GM19238 (cell line): ENCODE results near the gene LUZP2.

Experiments used
- DNase-seq: peaks from one replicate; pipeline ENCODE4 v3.0.0; 2011; ENCODE audit warnings: low spot score; ENCODE audit not compliant: insufficient read length

Gene LUZP2

GRCh38 chr11:24708616-24709015 is 211.8 kb downstream of the LUZP2 start:
- DNase-seq: no peak

GRCh38 chr11:24709928-24710565 is 213.2 kb downstream of the LUZP2 start:
- DNase-seq: no peak

GRCh38 chr11:24714601-24715000 is 217.7 kb downstream of the LUZP2 start:
- no peak for DNase-seq

DNA sequence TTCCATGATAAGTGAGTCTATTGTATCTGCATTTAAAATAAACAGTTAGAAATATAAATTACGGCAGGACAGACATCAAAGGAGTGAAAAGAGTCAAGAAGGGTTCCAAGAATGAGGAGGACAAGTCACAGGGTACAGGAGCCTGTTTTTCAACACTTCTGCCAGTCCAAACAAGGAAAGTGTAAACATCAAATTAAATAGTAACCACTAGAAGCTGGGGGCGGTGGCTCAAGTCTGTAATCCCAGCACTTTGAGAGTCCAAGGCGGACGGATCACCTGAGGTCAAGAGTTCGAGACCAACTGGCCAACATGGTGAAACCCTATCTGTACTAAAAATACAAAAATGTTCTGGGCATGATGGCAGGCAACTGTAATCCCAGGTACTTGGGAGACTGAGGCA is 219.6 kb downstream of the LUZP2 start:
- no peak for DNase-seq

- no peak for DNase-seq
Measured at GRCh38 chr11:24723231-24723630, 226.4 kb downstream of the LUZP2 start.

DNA sequence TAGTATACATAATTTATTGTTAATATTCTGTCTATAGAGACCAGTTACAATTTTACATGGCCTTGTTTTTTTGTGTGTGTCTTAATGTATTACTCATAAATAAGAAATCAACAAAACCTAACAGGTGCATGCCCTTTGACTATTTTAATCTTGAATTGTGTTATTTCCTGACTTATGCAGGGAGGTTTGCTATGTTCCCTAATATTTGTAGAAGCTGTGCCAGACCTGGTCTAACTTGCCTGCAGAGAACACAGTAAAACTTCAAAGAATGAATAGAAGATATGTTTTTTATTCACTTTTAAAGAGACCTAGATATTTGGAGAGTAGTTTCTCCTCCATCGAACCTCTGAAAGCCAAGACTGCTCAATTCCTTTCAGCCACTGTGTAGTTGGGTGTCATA is 234.7 kb downstream of the LUZP2 start:
- no peak for DNase-seq

DNA sequence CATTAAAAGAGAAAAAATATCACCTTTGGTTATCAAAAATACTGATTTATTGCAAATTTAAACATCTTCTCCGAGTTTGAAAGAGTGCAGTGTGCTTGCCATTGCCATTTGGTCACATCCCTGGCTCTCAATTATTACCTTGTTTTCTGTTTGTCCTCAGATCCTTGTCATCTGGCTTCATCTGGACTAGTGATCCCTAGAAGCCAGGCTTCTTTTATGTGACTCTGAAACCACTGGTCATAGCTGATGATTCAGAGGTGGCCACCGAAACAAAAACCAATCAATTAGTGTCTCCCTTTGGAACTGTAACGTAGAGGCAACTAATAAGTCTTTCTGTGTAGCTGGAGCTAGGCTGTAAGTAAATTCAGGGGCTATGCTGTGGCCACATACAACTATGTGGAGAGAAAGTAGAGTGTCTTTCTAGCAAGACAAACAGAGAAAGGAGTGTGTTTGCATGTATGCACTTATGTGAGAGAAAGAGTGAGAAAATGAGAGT is 237.9 kb downstream of the LUZP2 start:
- no peak for DNase-seq

DNA sequence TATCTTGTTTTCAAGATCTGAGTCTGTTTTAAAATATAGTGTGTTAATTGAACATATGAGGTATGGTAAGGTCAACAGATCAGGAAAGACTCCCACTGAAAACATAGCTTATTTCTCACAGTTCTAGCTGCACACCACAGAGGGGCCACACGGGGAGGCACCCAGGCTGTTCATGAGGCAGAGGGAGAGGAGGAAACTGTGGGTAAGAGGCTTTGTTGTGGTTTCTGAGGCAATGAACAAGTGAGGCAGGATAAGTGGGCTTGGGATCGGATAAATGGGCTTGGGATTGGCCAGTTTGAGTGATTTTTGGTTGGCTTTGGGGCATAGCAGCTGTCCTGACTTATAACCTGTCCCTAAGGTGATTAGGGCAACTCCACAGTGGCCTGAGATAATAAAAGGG is 242.1 kb downstream of the LUZP2 start:
- no peak for DNase-seq

DNA sequence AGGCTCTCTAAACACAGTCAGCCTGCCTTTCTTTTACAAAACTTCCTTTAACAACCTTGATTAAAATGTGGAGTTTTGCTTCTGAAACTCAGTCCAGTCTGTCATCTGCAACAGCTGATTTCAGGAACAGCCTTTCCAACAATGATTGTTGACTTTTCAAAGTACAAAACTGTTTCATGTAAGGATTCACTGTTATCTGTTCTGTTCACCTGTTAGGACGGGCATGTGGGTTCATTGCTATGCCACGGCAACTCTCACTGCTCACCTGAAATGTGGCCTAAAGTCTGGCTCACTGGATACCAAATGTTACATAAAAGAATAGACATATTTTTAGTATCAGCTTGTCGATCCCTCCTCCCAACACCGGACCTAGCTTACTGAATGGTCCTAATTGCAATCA is 242.8 kb downstream of the LUZP2 start:
- DNase-seq: no peak

DNA sequence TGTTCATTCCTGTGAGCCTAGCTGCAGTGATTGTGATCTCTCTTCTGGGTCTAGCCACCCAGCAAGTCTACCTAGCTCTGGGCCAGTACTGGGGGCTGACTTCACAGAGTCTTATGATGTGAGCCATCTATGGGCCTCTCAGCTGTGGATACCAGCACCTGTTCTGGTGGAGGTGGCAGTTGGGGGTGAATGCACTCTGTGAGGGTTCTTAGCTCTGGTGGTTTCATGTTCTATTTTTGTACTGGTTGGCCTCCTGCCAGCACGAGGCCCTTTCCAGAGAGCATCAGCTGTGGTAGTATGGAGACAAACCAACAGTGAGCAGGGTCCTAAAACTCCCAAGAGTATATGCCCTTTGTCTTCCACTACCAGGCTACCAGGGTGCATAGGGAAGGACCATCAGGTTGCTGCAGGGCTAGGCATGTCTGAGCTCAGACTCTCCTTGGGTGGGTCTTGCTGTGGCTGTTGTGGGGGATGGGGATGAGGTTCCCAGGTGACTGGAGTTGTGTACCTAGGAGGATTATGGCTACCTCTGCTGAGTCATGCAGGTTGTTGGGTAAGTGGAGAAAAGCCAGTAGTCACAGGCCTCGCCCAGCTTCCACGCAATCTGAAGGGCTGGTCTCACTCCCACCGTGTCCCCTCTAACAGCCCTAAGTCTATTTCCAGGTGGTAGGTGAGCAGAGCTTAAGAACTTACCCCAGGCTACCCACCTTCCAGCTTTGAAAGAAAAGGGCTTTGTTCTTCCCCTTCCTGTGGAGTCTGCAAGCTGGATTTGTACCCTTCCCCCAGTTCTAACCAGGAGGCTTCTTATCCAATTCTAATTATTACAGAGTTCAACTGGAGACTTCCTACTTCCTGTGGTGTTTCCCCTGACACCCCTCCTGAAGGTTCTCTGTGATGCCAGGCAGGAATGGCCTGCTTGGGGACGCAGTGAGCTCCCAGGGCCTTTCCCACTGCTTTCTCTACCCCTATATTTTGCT is 250.7 kb downstream of the LUZP2 start:
- DNase-seq: no peak

DNA sequence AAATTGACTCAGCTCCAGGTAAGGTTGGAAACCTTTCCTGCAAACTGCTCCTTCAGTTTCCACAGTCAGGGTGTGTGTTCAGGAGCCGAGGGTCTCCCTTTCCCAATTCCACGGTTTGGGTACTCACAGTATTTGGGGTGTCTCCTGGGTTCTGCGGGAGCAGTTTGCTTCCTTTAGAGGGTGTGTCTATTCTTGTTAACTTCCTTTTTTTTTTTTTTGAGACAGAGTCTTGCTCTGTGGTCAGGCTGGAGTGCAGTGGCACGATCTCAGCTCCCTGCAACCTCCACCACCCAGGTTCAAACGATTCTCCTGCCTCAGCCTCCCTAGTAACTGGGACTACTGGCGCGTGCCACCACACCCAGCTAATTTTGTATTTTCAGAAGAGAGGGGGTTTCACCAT is 251.4 kb downstream of the LUZP2 start:
- no peak for DNase-seq

GRCh38 chr11:24754406-24754805 is 257.6 kb downstream of the LUZP2 start:
- DNase-seq: no peak

GRCh38 chr11:24755260-24755839 is 258.5 kb downstream of the LUZP2 start:
- no peak for DNase-seq

DNA sequence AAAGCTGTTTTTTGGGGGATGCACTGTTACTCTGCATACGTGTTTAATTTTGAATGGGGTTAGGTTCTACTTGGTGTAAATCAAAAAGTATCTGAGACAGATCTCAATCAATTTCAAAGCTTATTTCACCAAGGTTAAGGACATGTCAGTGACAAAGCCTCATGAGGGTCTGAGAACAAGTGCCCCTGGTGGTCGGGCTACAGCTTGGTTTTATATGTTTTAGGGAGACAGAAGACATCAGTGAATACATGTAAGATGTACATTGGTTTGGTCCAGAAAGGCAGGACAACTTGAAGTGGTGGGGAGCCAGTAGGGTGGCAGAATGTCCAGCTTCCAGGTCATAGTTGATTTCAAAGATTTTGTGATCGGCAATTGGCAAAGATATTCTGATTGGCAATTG is 262.9 kb downstream of the LUZP2 start:
- no peak for DNase-seq

DNA sequence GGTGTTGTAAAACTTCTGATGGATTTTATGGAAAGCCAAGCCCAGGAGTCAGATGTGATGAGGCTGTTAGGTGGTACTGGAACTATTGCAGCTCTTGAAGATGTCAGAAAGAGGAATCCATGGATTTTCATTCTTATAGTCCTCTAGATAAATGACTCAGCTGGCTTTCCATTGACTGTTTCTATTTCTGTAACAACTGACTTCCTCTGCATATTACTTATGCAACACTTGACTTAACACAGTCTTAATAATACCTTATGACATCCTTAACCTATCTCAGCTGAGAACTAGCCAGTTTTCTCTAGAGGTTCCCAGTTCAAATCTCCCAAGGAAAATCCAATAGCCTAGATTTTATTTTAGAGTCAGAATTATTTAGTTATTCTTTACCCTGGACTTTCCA is 263.8 kb downstream of the LUZP2 start:
- no peak for DNase-seq

- DNase-seq: no peak
Measured at GRCh38 chr11:24762076-24762475, 265.2 kb downstream of the LUZP2 start.

- no peak for DNase-seq
Measured at GRCh38 chr11:24767411-24767810, 270.6 kb downstream of the LUZP2 start.

DNA sequence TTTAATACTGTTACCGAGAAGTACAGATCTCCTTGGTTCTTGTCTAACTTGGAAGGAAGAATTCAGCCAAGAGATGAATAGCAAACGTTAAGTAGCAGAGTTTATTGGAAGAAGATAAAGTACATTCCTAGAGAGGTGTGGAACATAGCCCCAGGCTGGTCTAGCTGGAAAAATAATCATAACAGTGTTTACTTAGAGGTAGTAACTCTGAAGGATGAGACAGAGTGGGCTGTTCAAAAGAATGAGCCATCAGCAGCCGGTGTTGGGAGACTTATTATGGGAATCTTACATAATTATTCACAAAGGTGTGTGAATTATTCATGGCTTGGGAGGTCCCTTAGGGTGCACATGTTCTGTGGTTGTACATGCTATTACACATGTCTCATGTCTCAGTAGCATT is 276.5 kb downstream of the LUZP2 start:
- no peak for DNase-seq

GRCh38 chr11:24779791-24780190 is 282.9 kb downstream of the LUZP2 start:
- no peak for DNase-seq

GRCh38 chr11:24781288-24781687 is 284.4 kb downstream of the LUZP2 start:
- DNase-seq: no peak

DNA sequence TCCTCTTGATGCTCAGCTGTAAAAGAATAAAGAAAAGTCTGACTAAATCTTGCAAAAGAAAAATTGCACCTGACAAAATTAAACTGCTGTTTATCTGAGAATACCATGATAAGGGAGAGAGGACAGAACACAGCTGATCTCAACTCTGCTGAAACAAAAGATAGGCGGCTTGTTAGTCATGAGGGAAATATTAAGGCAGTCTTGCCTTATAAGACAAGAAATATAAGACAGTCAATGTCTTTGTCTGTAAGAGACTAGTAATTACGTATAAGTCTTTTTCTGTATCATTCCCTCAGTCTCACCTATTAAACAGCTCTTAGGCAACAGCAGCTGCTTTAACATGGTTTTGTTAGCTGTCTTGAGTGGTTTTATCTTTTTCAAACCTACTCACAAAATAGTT is 296.6 kb downstream of the LUZP2 start:
- DNase-seq: no peak

DNA sequence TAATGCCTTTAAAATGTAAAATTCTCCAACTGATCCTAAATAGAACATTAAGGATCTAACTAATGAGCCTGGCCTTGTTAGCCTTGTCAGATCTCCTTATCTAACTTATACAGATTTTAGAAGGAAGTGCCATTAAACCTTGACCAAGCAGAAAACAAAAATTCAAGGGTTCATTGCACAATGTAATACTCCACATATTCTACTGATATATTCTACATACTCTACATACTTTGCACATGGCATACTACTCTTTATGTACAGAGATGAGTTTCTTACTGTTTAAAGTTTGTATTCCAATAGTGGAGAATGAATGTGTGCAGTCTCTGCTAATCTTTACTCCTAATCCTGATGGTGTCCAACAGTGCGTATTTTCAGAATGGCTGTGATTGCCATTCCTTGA is 297.2 kb downstream of the LUZP2 start:
- DNase-seq: no peak
